Endothelial cell of umbilical vein (primary cell): Measurements from ENCODE around the gene RAB40A. TPM values are rescaled to one million over a fixed set of nuclear protein-coding genes. Genes with fewer than 3 reads are reported as not detected.

Experiments
- BruUV-seq: library from RNA; stranded (reverse); fragments of 400-500 nt; replicated peaks from 2 replicates; lab custom pipeline; 2021; lab: Mats Ljungman, UMichigan
- CTCF ChIA-PET: fragments of 300-600, 350-600 bp; sonication (Branson Sonifier 250); formaldehyde crosslinking; loops from one replicate; lab custom pipeline; 2021; ENCODE audit warnings: antibody characterized with exemption, inconsistent platforms; lab: Charles Lee
- POLR2A ChIA-PET: fragments of 300-600, 350-600 bp; sonication (Branson Sonifier 250); formaldehyde crosslinking; loops from one replicate; lab custom pipeline; 2021; ENCODE audit warnings: antibody characterized with exemption, inconsistent platforms; lab: Charles Lee
- DNase-seq: peaks from one replicate; pipeline ENCODE4 v3.0.0-alpha.2; 2011; ENCODE audit warnings: low read depth, low spot score
- FAIRE-seq: peaks from 2 replicates; lab custom pipeline; 2011; peaks lifted over from hg19 to GRCh38; lab: Jason Lieb, UNC
- H2AFZ ChIP-seq: 2 replicates; pipeline ENCODE4 v1.6.0; 2012; ENCODE audit warnings: low read depth, low read length, control low read depth, inconsistent platforms
- H3K27ac ChIP-seq: 2 replicates; pipeline ENCODE4 v1.5.1; 2011; ENCODE audit warnings: low read depth, mild to moderate bottlenecking, control low read depth, low read length, moderate library complexity; ENCODE audit not compliant: insufficient read depth
- H3K27me3 ChIP-seq, 2 experiments: 2 replicates each; pipeline versions ENCODE4 v1.6.0 to v1.6.1; 2011; ENCODE audit warnings: low read length in 2 of 2, mixed read lengths in 1 of 2; ENCODE audit not compliant: control insufficient read depth in 2 of 2, insufficient read depth in 2 of 2
- H3K36me3 ChIP-seq, 2 experiments: 2 replicates in 1 of 2; 3 replicates in 1 of 2; pipeline ENCODE4 v1.5.1; 2011; ENCODE audit warnings: low read length in 2 of 2, mild to moderate bottlenecking in 1 of 2, moderate library complexity in 1 of 2; ENCODE audit not compliant: control insufficient read depth in 2 of 2, insufficient read depth in 2 of 2; ENCODE audit errors: extremely low read depth in 1 of 2
- H3K4me1 ChIP-seq: 3 replicates; pipeline ENCODE4 v1.5.1; 2011; ENCODE audit warnings: mild to moderate bottlenecking, low read length; ENCODE audit not compliant: control insufficient read depth, insufficient read depth; ENCODE audit errors: extremely low read depth
- H3K4me2 ChIP-seq: 2 replicates; pipeline ENCODE4 v1.6.1; 2011; ENCODE audit warnings: low read length, control low read depth, mixed read lengths; ENCODE audit not compliant: insufficient read depth
- H3K4me3 ChIP-seq, 3 experiments: fragments of 200-600 bp in 1 of 3; sonication (generic), shearing (Covaris generic) in 1 of 3; replicated peaks in 1 of 3; 2 replicates each; pipeline ENCODE4 v1.5.1; 2011 to 2016; ENCODE audit warnings: control low read depth in 3 of 3, low read length in 3 of 3, mild to moderate bottlenecking in 2 of 3, inconsistent platforms in 1 of 3, low read depth in 1 of 3, moderate library complexity in 1 of 3; ENCODE audit not compliant: insufficient read depth in 1 of 3
- H3K79me2 ChIP-seq: 2 replicates; pipeline ENCODE4 v1.6.0; 2012; ENCODE audit warnings: low read length, inconsistent platforms; ENCODE audit not compliant: control insufficient read depth, insufficient read depth
- H3K9ac ChIP-seq: replicated peaks from 2 replicates; pipeline ENCODE3; 2011; ENCODE audit warnings: low read length, control low read depth; ENCODE audit not compliant: insufficient read depth; ENCODE audit errors: extremely low read depth
- H3K9me1 ChIP-seq: replicated peaks from 3 replicates; pipeline ENCODE4 v1.6.0; 2011; ENCODE audit warnings: mild to moderate bottlenecking, low read length; ENCODE audit not compliant: control insufficient read depth, insufficient read depth; ENCODE audit errors: extremely low read depth
- H3K9me3 ChIP-seq: replicated peaks from 2 replicates; pipeline ENCODE4 v1.5.1; 2012; ENCODE audit warnings: low read length, inconsistent platforms; ENCODE audit not compliant: control insufficient read depth, insufficient read depth
- H4K20me1 ChIP-seq: replicated peaks from 2 replicates; pipeline ENCODE3; 2011; ENCODE audit warnings: mild to moderate bottlenecking, low read length; ENCODE audit not compliant: control insufficient read depth, insufficient read depth; ENCODE audit errors: extremely low read depth
- EZH2 ChIP-seq: IDR thresholded peaks from 2 replicates; pipeline ENCODE4 v1.6.1; 2012; ENCODE audit warnings: borderline replicate concordance, low read depth, mild to moderate bottlenecking, moderate library complexity, low read length, inconsistent platforms; ENCODE audit not compliant: severe bottlenecking
- FOS ChIP-seq: IDR thresholded peaks from 2 replicates; pipeline ENCODE4 v1.6.1; 2011; ENCODE audit warnings: mild to moderate bottlenecking, low read length, moderate library complexity, borderline replicate concordance; ENCODE audit not compliant: insufficient read depth
- GATA2 ChIP-seq: IDR thresholded peaks from 2 replicates; pipeline ENCODE4 v1.7.0; 2011; ENCODE audit warnings: low read depth, mild to moderate bottlenecking, moderate library complexity, mixed read lengths, low read length; ENCODE audit not compliant: insufficient read length, insufficient read depth
- JUN ChIP-seq: IDR thresholded peaks from 2 replicates; pipeline ENCODE4 v1.6.1; 2011; ENCODE audit warnings: borderline replicate concordance, low read depth; ENCODE audit not compliant: insufficient read length, insufficient read depth
- MYC ChIP-seq: IDR thresholded peaks from one replicate; pipeline ENCODE4 v1.6.1; 2011; ENCODE audit warnings: mild to moderate bottlenecking, low read depth, low read length
- POLR2A ChIP-seq: IDR thresholded peaks from 2 replicates; pipeline ENCODE4 v1.6.1; 2012; ENCODE audit warnings: low read depth, mild to moderate bottlenecking, control low read depth, low read length
- POLR2AphosphoS5 ChIP-seq: IDR thresholded peaks from 2 replicates; pipeline ENCODE4 v1.6.1; 2012; ENCODE audit warnings: low read depth, mild to moderate bottlenecking, control low read depth, low read length, moderate library complexity; ENCODE audit not compliant: insufficient read depth
- dilution Hi-C: fragments of 300-500 bp; cut with MboI; formaldehyde crosslinking; loops from one replicate; pipeline ENCODE4 v1.15.0; 2019; ENCODE audit warnings: low sequenced_read_pairs; ENCODE audit not compliant: extremely low pct_ligation_motif_present
- intact Hi-C: fragments of 100-400 bp; cut with micrococcal nuclease; formaldehyde crosslinking; loops from one replicate; pipeline ENCODE4 v1.10.0; 2022
- polyA plus RNA-seq, 4 experiments: library from polyadenylated mRNA; depleted of rRNA in 3 of 4; stranded (reverse) in 3 of 4; unstranded in 1 of 4; fragments of >200 nt; gene quantifications; 2 replicates each; pipeline versions ENCODE4 v1.2.1 to v1.2.3, GENCODE V29; 2011 to 2012; ENCODE audit warnings: missing spikeins in 1 of 4
- total RNA-seq: library from RNA; stranded (reverse); gene quantifications from 2 replicates; pipeline ENCODE4 v1.2.3, GENCODE V29; 2021
- TF ChIP-seq, protein P1 (sequence below), 2 donors: IDR thresholded peaks; 1 replicate in 1 of 2; 2 replicates in 1 of 2; pipeline ENCODE4 v1.5.1; 2011; ENCODE audit warnings: low read length in 2 of 2, mild to moderate bottlenecking in 2 of 2, moderate library complexity in 2 of 2, control low read depth in 1 of 2, inconsistent platforms in 1 of 2, low read depth in 1 of 2; ENCODE audit not compliant: insufficient read depth in 1 of 2; ENCODE audit errors: extremely low read depth in 1 of 2
- TF ChIP-seq, protein P2 (sequence below): IDR thresholded peaks from 2 replicates; pipeline ENCODE4 v1.6.1; 2011; ENCODE audit not compliant: insufficient read depth, insufficient read length

The RAB40A gene
- total and polyA plus RNA-seq, 2 donors (not counting 3 experiments of a cell fraction or from before 2014, with no cell fraction given), result 0.30 to 0.58 TPM

DNA sequence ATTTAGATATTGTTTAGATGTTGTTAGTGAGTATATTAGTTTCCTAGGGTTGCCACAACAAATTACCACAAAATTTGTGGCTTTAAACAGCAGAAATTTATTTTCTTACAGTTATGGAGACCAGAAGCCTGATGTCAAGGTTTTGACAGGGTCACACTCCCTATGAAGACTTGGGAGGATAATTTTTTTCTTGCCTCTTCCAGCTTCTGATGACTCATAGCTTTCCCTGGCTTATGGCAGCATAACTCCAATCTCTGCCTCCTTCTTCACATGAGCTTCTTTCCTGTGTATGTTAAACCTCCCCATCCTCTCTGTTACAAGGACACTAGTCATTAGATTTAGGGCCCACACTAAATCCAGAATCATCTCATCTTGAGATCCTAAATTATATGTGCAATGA lies 20.9 kb upstream of the RAB40A start:
- Histone ChIP-seq H3K9ac (no peak overlapping the region), H3K9me1 (no peaks in the 10 kb centered on the region), H2AFZ (no peak overlapping the region), H3K4me3 (no peak overlapping the region), H3K79me2 (no peaks in the 10 kb centered on the region), H3K4me1 (no peaks in the 10 kb centered on the region), H3K4me2 (no peak overlapping the region), H4K20me1 (no peaks in the 10 kb centered on the region), H3K27me3 (no peaks in the 10 kb centered on the region), H3K9me3 (no peaks in the 10 kb centered on the region), H3K36me3 (no peaks in the 10 kb centered on the region), H3K27ac (no peak overlapping the region)
- FAIRE-seq, result no peak
- CTCF ChIA-PET, result interaction anchor here (1.8 kb wide), 1 partner anchor 90 kb away, joined by 6 read pairs; no protein-coding TSS in a partner anchor
- dilution Hi-C loops (no loop called here), intact Hi-C loops (no loop called here)
- BruUV-seq, result no TSS peak
- DNase-seq, result no peak
- TF ChIP-seq, protein P1, sequence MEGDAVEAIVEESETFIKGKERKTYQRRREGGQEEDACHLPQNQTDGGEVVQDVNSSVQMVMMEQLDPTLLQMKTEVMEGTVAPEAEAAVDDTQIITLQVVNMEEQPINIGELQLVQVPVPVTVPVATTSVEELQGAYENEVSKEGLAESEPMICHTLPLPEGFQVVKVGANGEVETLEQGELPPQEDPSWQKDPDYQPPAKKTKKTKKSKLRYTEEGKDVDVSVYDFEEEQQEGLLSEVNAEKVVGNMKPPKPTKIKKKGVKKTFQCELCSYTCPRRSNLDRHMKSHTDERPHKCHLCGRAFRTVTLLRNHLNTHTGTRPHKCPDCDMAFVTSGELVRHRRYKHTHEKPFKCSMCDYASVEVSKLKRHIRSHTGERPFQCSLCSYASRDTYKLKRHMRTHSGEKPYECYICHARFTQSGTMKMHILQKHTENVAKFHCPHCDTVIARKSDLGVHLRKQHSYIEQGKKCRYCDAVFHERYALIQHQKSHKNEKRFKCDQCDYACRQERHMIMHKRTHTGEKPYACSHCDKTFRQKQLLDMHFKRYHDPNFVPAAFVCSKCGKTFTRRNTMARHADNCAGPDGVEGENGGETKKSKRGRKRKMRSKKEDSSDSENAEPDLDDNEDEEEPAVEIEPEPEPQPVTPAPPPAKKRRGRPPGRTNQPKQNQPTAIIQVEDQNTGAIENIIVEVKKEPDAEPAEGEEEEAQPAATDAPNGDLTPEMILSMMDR (IDR thresholded peaks at IDR 0.05; ENCODE audit: extremely low read depth in 1 of 2, insufficient read depth in 1 of 2, low read depth in 1 of 2, low read length in 2 of 2), result no peak
- TF ChIP-seq GATA2 (no peak), POLR2AphosphoS5 (no peak), FOS (peak; percentile 24)
- TF ChIP-seq, protein P2, sequence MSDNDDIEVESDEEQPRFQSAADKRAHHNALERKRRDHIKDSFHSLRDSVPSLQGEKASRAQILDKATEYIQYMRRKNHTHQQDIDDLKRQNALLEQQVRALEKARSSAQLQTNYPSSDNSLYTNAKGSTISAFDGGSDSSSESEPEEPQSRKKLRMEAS, result no peak
- POLR2A ChIA-PET, result no interaction called here

DNA sequence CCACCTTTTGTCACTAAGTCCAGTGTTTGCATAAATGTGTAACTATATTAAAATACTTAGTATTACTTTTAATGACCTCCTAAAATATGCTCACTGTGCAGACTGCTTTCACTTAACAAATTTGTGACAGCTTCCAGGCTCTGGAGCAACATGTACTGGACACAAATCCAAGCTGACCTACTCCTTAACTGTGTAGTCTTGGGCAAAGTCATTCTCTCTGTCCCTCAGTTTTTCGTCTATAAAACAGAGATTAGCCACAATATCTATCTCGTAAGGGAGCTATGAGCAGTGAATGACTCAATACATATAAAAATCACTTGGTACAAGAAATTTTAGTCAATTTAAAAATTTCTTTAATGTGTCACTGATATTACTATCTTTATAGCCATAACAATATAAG lies 20.4 kb upstream of the RAB40A start:
- Histone ChIP-seq H3K9me3 (no peaks in the 10 kb centered on the region), H2AFZ (no peak overlapping the region), H3K79me2 (no peaks in the 10 kb centered on the region), H3K4me2 (no peak overlapping the region), H4K20me1 (no peaks in the 10 kb centered on the region), H3K36me3 (no peaks in the 10 kb centered on the region), H3K9me1 (no peaks in the 10 kb centered on the region), H3K27me3 (no peaks in the 10 kb centered on the region), H3K27ac (no peak overlapping the region), H3K9ac (no peak overlapping the region), H3K4me1 (no peaks in the 10 kb centered on the region), H3K4me3 (no peak overlapping the region)
- no TSS peak for BruUV-seq
- POLR2A ChIA-PET, result no interaction called here
- intact Hi-C loops, result no loop called here
- DNase-seq (no peak), FAIRE-seq (no peak)
- CTCF ChIA-PET, result interaction anchor here (1.8 kb wide), 1 partner anchor 90 kb away, joined by 6 read pairs; no protein-coding TSS in a partner anchor
- no peak for TF ChIP-seq POLR2A
- no peak for TF ChIP-seq JUN
- no peak for TF ChIP-seq EZH2
- no peak for TF ChIP-seq MYC
- no peak for TF ChIP-seq POLR2AphosphoS5
- TF ChIP-seq, protein P1 (IDR thresholded peaks at IDR 0.05; ENCODE audit: extremely low read depth in 1 of 2, insufficient read depth in 1 of 2, low read depth in 1 of 2, low read length in 2 of 2), result no peak
- no peak for TF ChIP-seq GATA2
- TF ChIP-seq FOS, result no peak
- TF ChIP-seq, protein P2, result no peak
- dilution Hi-C loops, result no loop called here
